ENCODE data around the gene GTF2B. TPM values are rescaled to one million over a fixed set of nuclear protein-coding genes. Genes with fewer than 3 reads are reported as not detected.
"Not testable (repeated sequence)": the region's sequence is repeated elsewhere in the genome, so short reads cannot be mapped to it uniquely, and the experiment has no call there.

The GTF2B gene
- total RNA-seq = 10 to 100 TPM; 38.8 to 50.0 (median 40.3) TPM

DNA sequence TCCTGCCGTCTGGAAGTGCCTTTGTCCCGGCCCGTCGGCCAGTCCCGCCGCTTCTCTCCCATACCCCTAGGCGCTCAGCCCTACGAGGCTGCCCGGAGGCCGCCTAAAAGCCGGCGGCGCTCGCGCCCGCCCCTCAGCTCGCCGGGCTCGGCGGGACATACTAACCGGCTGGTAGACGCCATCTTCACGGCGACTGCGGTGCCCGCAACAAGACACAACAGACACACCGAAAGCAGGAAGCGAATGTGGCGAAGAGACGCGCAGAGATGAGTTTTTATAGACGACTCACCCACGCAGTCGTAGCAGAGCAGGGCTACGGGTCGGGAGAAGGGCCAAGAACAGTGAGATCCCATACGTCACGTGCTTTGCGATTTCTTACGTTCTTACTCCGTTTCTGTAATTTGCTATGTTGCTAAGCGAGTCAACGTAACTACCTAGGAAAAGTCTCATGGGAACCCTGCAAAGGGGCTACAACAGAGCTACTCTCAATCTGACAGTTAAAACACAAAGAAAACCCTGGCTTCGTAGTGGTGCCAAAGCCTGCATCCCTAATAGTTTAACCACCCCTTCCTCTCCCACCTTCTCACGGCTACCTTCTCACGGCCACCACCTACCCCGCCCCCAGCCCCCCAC lies at the start of gene GTF2B:
Gene GTF2B (minus strand): TSS at position 250 of the 633 bp plus-strand sequence. CDS start 68 bp downstream, at position 182.
- TF ChIP-seq, protein P1, sequence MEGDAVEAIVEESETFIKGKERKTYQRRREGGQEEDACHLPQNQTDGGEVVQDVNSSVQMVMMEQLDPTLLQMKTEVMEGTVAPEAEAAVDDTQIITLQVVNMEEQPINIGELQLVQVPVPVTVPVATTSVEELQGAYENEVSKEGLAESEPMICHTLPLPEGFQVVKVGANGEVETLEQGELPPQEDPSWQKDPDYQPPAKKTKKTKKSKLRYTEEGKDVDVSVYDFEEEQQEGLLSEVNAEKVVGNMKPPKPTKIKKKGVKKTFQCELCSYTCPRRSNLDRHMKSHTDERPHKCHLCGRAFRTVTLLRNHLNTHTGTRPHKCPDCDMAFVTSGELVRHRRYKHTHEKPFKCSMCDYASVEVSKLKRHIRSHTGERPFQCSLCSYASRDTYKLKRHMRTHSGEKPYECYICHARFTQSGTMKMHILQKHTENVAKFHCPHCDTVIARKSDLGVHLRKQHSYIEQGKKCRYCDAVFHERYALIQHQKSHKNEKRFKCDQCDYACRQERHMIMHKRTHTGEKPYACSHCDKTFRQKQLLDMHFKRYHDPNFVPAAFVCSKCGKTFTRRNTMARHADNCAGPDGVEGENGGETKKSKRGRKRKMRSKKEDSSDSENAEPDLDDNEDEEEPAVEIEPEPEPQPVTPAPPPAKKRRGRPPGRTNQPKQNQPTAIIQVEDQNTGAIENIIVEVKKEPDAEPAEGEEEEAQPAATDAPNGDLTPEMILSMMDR (IDR thresholded peaks at IDR 0.05) = no peak
- peak in 1 of 2 donors; percentile 92 for TF ChIP-seq POLR2A (IDR thresholded peaks at IDR 0.05)
- 0 to 1% methylated on average over 47 of the region's 47 CpGs for WGBS, 2 donors
- H3K4me3 ChIP-seq (ENCODE audit: low read depth, poor library complexity, severe bottlenecking) = peak within 1 kb of the TSS; percentile 84
- peak; percentile 95 to 98 for DNase-seq (ENCODE audit: low spot score in 2 of 2)
- intact Hi-C loops (cut with DNase I; ENCODE audit: low total_unique reads) = no loop called here

GRCh38 chr1:88938528-88938927 lies 47.2 kb upstream of the GTF2B start:
- DNase-seq (ENCODE audit: low spot score in 2 of 2); H3K4me3 ChIP-seq (ENCODE audit: low read depth, poor library complexity, severe bottlenecking); intact Hi-C loops (cut with DNase I; ENCODE audit: low total_unique reads): not testable (repeated sequence)
- 95% methylated on average over 1 of the region's 1 CpG for WGBS, 2 donors

DNA sequence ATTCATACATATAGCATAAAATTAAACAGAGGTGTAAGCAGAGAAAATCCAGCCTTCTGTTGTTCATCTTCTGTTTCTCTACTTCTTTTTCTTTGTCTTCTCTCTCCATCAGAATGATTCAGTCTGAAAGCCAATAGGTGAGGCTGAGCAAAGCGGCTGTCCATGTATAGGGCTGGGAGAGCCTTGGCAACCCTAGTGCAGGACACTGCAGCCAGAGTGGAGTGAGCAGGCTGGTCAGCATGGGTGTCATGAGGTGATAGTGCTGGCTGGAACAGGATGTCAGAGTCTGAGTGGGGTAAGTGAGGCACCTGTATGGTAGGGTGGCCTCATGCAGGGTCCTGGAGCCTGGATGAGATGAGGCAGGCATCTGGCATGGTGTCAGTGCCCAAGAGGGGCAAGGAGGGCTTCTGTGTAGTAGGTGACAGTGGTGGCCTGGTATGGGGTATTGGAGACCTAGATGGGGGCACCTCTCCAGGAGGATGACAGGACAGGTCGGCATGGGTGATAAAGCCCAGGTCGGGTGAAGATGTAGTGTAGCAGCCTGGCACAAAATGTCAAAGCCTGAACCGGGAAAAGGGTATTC lies 45.5 kb upstream of the GTF2B start:
- WGBS, 2 donors = 86 to 91% methylated on average over 4 of the region's 4 CpGs
- H3K4me3 ChIP-seq (ENCODE audit: low read depth, poor library complexity, severe bottlenecking) = no peak overlapping the region
- TF ChIP-seq, protein P1 (IDR thresholded peaks at IDR 0.05) = no peak
- TF ChIP-seq POLR2A (IDR thresholded peaks at IDR 0.05) = no peak
- intact Hi-C loops (cut with DNase I; ENCODE audit: low total_unique reads) = no loop called here
- no peak for DNase-seq (ENCODE audit: low spot score in 2 of 2)

GRCh38 chr1:88936223-88936523 lies 44.8 kb upstream of the GTF2B start:
- no peak for DNase-seq (ENCODE audit: low spot score in 2 of 2)
- TF ChIP-seq, protein P1 (IDR thresholded peaks at IDR 0.05) = no peak
- no peak for TF ChIP-seq POLR2A (IDR thresholded peaks at IDR 0.05)
- intact Hi-C loops (cut with DNase I; ENCODE audit: low total_unique reads) = no loop called here
- no peak overlapping the region for H3K4me3 ChIP-seq (ENCODE audit: low read depth, poor library complexity, severe bottlenecking)

DNA sequence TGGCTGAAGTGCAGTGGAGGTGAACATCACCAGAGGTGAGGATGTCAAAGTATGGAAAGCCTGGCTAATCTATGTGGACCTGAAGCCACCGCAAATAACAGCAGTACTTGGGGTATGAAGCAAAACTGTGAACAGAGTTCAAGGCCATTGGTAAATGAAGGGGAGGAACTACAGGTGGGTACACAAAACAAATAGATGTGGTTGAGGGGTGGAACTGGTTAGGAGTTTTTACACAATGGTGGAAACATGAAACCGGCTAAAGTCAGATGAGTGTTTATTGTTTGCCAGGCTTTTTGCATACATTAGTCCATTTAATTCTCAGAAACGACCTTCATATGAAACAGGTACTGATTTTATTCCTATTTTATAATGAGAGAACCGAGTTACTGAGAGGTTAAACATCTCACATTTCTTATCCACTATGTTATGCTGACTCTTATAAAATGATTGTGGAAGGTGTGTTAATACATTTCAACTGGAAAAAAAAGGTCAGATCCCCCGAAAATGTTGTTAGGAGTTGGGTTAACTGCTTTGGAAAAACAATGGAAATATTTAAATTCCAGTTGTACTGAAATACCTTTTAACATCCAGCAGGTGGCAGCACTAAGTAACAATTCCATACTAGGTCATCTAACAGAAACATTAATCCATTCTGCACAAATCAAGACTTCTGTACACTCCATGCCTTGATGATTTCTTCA lies 44.3 kb upstream of the GTF2B start:
- no peak overlapping the region for H3K4me3 ChIP-seq (ENCODE audit: low read depth, poor library complexity, severe bottlenecking)
- intact Hi-C loops (cut with DNase I; ENCODE audit: low total_unique reads) = no loop called here
- WGBS, 2 donors = 69 to 73% methylated on average over 5 of the region's 5 CpGs
- TF ChIP-seq POLR2A (IDR thresholded peaks at IDR 0.05) = no peak
- TF ChIP-seq, protein P1 (IDR thresholded peaks at IDR 0.05) = no peak
- DNase-seq (ENCODE audit: low spot score in 2 of 2) = no peak

DNA sequence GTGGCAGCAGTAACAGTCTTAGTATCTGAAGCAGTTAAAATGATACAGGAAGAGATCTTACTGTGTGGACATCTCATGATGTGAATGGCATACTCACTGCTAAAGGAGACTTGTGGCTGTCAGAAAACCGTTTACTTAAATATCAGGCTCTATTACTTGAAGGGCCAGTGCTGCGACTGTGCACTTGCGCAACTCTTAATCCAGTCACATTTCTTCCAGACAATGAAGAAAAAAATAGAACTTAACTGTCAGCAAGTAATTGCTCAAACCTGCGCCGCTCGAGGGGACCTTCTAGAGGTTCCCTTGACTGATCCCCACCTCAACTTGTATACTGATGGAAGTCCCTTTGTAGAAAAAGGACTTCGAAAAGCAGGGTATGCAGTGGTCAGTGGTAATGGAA lies 38.8 kb upstream of the GTF2B start:
- intact Hi-C loops (cut with DNase I; ENCODE audit: low total_unique reads); H3K4me3 ChIP-seq (ENCODE audit: low read depth, poor library complexity, severe bottlenecking); DNase-seq (ENCODE audit: low spot score in 2 of 2): not testable (repeated sequence)
- 92 to 93% methylated on average over 7 of the region's 7 CpGs for WGBS, 2 donors
